ENCODE results near the gene CRABP2.

GRCh38 chr1:156659988-156660751 lies 45.2 kb downstream of the CRABP2 start:
- TF ChIP-seq CTCF (IDR thresholded peaks at IDR 0.05; ENCODE audit: low read depth, low read length, poor library complexity, severe bottlenecking) (peak; percentile 100), EZH2phosphoT487 (IDR thresholded peaks at IDR 0.05; ENCODE audit: borderline replicate concordance, low read length) (no peak)

Data from DOHH2 (cell line).